ENCODE data around the gene ZBTB9.

DNA sequence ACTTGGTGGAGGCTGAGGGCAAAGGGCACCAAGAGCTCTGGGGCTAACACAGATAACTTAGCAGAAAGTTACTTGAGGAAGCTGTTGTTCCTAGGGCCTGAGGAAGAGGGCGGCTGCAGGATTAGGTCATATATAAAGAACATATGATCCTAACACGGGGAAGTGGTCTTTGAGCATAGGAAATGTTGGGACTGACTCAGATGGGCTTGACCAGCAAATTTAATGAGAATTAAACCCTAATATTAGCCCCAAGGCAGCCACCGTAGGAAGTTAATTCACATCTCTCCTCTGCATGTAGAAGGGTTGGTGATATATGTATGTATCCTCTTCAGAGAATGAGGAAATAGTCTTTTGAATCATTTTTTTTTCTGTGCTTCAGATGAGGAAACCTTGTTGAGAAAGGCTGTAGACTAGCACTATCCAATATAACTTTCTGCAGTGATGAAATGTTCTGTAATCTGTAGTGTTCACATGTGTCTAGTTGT lies 9.2 kb upstream of the ZBTB9 start:
- no peak for TF ChIP-seq POLR2A (IDR thresholded peaks at IDR 0.05)
- no peak for TF ChIP-seq CTCF (IDR thresholded peaks at IDR 0.05)

Measured in thyroid gland (tissue), 4 donors.